Stimulated activated CD4-positive, alpha-beta T cell treated with anti-CD3 and anti-CD28 coated beads, TNF-alpha, amount 100 ng/mL, for 1 hour (primary cell): ENCODE measurements around the gene GPX4.
A peak's percentile ranks its signal among the peaks of the same experiment; 100 is the strongest.

Experiments used
- DNase-seq, 3 donors: peaks; one replicate each; pipeline ENCODE4 v3.0.0-alpha.2; 2020; ENCODE audit warnings: low read depth in 3 of 3, low spot score in 1 of 3

Gene GPX4

GRCh38 chr19:1102407-1103131, 1.2 kb upstream of the GPX4 start:
- no peak for DNase-seq

- no peak for DNase-seq
These were observed 574 bp upstream of the GPX4 start for GRCh38 chr19:1103132-1103707.

DNA sequence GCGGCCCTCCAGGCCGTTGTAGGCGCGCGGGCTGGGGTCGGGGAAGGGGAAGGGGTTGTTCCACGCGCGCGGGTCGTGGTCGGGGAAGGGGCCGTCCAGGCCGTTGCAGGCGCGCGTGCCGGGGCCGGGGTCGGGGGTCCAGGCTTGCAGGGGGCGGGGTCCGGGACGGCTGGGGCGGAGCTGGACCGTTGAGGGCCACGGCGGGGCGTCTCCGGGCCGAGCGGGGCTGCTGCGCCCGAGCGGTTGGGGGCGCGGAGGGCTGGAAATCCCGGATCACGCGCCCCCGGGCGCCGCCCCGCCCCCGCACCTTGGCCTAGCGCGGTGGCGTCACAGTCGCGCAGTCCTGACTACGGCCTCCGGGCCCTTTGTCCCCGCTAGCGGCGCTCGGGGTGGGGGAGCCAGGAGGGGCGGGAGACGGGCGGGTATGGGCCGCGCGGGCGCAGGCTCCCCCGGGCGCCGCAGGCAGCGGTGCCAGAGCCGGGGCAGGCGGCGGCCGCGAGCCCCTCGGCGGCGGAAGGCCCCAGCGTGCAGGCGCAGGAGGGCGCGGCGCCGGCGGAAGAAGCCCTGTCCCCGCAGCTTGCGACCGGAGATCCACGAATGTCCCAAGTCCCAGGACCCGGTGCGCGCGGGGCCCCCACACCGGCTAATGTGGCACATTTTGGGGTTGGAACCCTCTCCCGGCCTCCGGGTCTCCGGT, 665 bp downstream of the GPX4 start:
- peak in 1 of 3 donors; percentile 65 for DNase-seq

- no peak for DNase-seq
These were observed 1.4 kb downstream of the GPX4 start for GRCh38 chr19:1105008-1105872.

- DNase-seq: no peak
These were observed 2.4 kb downstream of the GPX4 start for GRCh38 chr19:1105873-1106840.

GRCh38 chr19:1106841-1107660, 3.3 kb downstream of the GPX4 start:
- no peak for DNase-seq

GRCh38 chr19:1107661-1108261, 4.0 kb downstream of the GPX4 start:
- DNase-seq: no peak

DNA sequence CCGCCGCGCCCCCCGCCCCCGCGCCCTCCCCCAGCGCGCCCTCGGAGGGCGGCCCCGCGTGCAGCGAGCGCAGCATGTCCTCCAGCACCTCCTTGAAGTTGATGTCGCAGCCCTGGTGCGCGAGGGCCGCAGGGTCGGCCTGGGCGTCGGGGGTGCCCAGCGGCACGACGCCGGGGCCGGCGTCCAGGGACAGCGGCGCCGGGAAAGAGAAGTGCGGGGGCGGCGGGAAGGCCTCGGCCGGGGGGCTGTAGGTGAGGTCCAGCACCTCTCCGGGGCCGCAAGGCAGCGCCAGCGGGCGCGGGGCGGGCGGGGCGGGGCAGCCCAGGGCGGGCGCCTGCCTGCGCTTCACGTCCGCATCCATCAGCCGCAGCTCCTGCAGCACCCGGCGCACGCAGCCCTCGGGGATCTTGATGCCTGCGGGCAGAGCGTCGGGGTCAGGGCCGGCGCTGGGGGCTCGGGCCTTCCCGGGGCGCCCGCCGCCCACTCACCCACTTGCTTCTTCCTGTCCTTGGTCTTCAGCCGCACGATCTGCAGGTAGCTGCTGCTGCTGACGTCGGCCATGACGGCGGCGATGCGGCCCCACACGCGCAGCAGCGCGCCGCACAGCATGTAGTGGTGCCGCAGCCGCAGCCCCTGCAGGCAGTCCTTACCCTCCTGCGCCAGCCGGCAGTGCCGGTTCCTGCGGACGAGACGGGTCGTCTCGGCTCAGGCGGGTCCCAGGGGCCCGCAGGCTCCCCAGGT, 4.7 kb downstream of the GPX4 start:
- DNase-seq: no peak

GRCh38 chr19:1109032-1109551, 5.3 kb downstream of the GPX4 start:
- no peak for DNase-seq

- no peak for DNase-seq
These were observed 6.2 kb downstream of the GPX4 start for GRCh38 chr19:1109697-1110671.

GRCh38 chr19:1110809-1111640, 7.2 kb downstream of the GPX4 start:
- no peak for DNase-seq

GRCh38 chr19:1111641-1112267, 8.0 kb downstream of the GPX4 start:
- no peak for DNase-seq

DNA sequence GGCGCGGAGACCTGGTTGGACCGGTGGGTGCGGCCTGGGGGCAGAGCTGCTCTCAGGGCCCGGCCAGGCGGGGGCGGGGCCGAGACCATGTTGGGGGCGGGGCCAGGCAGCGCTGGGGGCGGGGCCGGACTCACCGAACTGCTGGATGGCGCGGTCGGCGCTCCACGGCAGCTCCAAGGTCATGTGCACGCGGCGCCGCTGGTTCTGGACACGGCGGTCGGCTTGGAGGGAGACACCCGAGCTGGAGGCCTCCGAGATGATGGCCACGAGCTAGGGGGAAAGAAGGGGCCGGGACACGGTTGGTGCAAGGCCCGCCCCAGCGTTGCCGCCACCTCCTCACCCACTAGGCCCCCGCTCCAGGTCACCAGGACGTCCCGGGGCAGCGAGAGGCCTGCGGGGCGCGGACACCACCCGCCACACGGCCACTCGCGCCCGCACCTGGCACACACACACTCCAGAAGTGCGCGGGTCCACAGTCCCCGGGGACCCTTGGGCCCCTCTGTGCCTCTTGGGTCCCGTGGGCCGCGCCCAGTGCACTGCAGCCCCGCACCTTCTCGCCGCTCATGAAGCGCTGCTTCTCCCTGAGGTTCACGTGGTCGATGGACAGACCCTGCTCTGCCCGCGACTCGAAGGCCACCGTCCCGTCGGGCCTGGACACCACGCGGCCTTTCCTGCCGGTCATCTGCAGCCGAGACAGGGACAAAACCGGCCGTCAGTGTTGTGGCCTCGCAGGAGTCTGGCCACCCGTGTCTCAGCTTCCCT, 8.7 kb downstream of the GPX4 start:
- DNase-seq: no peak

GRCh38 chr19:1113030-1113985, 9.5 kb downstream of the GPX4 start:
- peak; percentile 49 to 74 (median 52) for DNase-seq
